ENCODE measurements around the gene SCAPER.
A peak's percentile ranks its signal among the peaks of the same experiment; 100 is the strongest.

Gene SCAPER

DNA sequence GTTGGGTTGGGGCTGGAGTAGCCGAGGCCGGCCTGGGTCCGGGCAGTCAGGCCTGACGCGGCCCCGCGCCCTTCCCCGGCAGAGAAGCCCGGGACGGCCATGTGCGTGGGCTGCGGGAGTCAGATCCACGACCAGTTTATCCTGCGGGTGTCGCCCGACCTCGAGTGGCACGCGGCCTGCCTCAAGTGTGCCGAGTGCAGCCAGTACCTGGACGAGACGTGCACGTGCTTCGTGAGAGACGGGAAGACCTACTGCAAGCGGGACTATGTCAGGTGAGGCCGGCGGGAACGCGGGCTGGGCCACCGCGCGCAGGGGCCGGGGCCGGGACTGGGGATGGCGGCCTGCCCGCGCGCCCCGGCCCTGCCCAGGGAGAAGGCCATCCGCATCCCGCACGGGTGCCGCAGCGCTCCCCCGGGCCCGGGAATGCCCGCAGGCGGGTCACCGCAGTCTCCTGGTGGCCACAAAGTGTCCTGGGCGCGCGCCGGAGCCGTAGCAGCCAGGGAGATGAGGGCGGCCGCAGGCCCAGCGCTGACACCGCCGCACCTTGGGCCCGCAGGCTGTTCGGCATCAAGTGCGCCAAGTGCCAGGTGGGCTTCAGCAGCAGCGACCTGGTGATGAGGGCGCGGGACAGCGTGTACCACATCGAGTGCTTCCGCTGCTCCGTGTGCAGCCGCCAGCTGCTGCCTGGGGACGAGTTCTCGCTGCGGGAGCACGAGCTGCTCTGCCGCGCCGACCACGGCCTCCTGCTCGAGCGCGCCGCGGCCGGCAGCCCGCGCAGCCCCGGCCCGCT, 567.2 kb downstream of the SCAPER start:
- DNase-seq (ENCODE audit: low read depth), result no peak

DNA sequence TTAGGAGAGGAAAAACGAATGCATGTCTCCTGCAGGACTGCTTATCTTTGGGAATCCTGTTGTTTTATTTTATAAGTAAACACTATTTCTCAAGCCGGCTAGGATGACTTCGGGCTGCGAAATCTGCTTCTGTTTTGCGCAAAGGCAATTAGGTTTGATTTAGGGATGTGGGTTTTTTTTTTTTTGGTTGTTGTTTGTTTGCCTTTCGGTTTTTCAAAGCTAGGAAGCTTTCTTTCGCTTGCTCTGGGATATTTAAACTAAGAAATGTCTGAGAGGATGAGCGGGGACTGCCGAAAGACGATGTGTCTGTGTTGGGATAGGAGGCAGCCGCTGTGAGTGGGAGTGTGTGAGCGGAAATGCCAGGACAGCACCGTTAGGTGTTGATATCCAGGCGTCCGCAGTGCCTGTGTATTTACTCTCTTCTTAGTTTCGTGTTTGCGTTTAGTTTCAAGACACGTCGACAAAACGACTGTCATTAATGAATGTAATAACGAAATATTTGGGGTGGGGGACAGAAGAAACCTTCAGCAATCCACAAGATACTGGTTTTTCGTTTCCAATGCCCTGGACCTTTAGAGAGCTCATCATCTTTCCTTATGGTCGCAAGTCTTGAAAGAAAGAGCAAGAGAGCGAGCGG, 568.0 kb downstream of the SCAPER start:
- DNase-seq (ENCODE audit: low read depth), result no peak

DNA sequence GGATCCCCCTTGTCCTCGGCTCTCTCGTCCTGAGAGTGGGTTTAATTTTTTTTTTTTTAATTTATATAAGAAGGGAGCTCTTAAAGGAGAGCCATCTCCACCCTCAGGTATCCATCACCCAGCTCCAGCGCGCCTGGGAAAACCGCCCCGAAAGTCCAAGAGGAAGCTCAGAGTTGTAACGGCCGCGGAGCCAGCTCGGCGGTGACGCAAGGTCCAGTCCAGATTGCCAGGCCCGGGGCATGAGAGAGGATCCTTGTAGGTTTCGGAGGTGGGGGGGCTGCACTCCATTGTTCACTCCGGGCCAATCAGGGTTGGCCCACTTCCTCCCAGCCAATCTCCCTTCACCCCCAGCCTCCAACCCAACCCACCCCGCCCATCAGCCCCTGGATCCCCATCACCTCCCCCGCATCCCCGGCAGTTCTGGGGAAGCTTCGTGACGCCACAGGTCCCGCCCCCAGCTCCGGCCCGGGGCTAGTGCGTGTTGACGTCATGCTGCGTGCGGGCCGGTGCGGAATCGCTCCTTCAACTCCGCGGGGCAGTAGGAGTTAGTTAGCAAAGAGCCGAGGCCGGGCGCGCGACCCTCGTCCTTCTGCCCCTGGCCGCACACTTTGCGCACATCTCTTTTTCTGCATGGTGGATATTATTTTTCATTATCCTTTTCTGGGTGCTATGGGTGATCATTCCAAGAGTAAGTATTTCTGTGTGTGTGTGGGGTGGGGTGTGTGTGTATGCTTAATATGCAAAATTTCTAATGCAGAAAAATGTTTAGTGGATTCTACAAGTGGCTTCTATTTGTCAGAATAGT, 568.7 kb downstream of the SCAPER start, which contains the start of gene ISL2:
TSS of gene ISL2 (plus strand) at position 520 of the 805 bp plus-strand sequence. CDS start at position 631, 111 bp downstream.
- DNase-seq (ENCODE audit: low read depth), result peak; percentile 53

DNA sequence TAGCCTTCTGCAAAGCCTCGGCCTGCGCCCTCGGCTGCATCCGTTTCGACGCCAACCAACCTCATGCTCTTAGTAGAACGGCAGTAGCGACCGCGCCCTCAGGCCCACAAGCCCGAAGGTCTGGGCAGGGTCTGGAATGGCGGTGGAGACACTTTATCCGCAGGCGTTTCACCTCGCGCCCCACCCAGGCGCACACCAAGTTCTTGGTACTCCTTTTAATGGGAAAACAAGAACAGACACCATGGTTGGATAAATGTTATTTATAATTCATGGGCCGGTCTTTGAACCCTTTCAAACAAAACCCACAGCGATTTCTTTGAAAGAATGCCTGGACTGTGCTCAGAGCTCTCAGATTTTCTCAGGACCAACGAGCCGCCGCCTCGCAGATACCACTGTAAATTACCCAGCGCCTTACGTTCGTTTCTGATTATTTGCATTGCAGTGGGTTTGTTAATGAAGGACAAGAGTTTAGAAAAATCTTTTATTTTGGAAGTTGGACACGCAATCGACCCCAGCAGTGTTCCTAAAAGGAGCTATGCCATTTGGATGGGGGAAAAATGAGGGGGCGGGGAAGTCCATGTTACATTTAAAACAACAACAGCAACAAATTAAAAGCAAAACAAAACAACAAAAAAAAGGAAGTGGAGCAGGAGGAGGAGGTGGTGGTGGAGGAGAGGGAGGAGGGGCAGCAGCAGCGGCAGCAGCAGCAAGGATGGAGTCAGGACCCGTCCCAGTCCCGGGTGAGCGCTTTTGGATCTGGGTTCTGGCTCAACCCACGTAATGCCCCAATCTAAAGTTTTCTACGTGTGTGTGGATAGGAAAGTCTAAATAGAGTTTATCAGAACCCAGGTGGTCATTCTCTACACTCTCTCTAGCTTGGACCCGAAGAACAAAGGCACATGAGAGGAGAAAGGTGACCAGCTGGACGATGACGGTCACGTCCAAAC, 569.6 kb downstream of the SCAPER start:
- no peak for DNase-seq (ENCODE audit: low read depth)

DNA sequence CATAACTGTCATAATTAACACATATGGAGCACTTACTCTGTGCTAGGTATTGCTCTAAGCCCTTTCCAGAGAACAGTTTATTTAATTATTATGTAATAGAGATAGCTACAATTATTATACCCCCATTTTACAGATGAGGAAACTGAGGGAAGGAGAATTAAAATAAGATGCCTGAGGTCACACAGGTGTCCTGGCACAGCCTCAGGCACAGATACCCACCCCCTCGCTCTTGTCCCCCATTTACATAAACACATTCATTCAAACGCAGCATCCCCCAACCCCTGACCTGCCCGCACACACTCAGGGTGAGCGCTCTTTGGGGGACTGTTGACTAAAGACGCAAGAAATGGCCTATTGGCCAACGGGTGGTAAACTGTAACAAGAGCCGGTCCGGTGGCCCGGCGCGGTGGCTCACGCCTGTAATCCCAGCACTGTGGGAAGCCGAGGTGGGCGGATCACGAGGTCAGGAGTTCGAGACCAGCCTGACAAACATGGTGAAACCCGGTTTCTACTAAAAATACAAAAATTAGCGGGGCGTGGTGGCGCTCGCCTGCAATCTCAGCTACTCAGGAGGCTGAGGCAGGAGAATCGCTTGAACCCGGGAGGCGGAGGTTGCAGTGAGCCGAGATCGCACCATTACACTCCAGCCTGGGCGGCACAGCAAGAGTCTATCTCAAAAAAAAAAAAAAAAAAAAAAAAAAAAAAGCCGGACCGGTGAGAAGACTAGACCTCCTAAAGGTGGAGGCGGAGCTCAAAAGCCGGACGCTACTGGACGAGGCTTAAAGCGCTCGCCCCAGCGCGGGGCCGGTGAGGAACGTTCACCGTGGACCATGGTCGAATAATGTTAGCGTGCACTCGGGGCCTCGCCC, 570.5 kb downstream of the SCAPER start:
- no peak for DNase-seq (ENCODE audit: low read depth)

DNA sequence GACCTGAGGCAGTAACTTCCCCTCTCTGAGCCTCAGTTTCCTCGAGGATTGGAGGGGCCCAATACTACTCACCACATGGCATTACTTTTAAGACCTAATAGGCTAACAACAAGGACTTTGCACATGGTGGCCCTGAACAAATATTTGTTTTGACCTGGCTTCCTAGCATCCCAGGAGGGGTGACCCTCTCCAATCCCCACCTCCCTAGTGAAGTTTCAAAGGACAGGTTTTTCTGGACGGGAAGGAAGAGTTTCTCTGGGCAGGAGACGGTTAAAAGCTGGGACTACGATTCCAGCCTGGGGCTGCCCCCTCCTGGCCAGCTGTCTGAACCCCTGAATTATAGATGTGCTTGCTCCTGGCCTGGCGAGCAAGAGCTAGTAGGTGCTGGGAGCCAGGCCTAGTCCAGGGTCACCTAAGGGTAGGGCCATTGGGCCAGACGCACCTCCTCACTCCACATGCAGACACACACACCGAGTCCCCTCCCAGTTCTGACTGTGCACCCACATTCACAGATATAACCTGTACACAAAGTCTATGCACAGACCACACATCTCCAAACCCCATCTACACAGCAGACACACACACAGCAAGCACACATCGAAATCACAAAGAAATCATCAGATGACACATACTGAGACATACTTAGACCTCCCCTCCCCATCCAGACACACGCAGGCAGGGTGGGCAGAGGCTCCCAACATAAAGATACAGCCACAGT, 571.3 kb downstream of the SCAPER start:
- no peak for DNase-seq (ENCODE audit: low read depth)

DNA sequence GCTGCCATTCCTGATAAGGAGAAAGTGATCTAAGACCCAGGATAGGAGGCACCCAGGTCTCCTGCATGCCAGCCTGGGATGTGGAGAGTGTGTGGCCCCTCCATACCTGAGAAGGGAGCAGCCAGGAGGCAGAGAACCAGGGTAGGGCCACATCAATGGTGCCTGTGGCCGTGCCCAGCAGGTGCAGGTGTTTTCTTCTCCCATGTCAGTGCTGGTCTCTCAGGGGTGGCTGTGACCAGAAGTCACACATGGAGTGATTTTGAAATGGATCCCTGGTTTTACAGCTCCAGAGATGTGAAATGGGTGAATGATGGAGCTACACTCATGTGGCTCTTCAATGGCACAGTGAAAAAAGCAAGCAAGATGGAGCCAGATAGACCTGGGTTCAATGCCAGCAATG, 571.8 kb downstream of the SCAPER start:
- no peak for DNase-seq (ENCODE audit: low read depth)

DNA sequence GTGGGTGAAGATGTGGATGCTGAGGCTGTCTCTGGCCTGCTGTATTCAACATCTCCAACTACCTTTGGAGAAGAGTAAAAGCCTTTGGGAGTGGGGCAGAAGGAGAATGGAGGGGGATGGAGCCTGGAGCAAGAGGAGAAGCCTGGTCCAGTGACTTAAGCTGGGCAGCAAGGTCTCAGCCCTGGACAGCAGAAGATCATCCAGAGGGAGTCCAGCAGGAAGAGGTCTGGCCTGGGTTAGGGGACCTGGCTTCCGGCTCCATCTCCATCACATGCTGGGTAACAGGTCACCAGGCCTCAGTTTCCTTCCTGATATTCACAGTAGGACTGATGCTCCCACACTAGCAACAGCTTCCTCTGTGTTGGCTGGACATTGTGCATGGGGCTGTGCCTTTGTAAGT, 572.3 kb downstream of the SCAPER start:
- no peak for DNase-seq (ENCODE audit: low read depth)

DNA sequence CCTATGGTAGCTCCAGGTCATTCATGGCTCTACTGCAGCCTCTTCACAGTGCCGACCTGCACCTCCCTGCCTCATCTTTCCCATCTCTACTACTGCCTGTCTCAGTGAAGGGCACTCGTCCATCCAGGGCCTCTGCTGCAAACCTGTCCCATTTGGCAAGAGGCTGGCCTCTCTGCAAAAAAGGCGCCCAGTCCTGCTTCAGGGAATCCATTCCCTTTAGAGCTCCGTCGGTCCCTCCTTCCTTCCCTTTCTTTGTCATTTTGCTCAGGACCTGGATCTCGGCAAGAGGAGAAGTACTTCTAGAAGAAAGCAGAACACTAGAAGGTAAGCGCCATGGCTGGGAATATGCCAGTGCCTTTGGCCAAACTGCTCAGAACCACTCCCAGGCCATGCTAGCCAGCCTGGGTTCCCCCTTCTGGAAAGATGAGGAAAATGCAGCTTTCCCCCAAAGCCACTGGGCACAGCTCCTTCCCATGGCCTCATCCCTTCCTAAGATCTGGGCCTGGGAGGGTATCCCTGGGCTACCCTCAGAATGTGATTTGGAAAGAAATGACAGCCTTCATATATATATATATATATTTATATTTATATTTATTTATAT, 575.0 kb downstream of the SCAPER start:
- DNase-seq (ENCODE audit: low read depth), result no peak

DNA sequence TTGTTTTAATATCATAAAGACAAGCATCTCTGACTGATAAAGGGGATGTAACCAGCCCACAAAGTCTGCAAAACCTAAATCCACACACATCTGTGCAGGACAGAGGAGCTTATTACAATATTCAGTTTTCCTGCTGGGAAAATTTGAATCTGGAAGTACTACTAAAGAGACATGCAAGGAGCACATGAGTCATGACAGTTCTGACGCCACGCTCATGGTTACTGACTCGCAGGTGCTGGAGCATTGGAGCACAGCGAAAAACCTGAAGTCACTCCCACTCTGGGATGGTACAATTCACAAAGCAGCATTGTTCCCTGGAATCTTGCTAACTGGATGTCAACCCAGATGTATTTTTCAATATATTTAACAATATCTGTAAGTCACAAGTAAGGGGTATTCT, 576.2 kb downstream of the SCAPER start:
- no peak for DNase-seq (ENCODE audit: low read depth)

DNA sequence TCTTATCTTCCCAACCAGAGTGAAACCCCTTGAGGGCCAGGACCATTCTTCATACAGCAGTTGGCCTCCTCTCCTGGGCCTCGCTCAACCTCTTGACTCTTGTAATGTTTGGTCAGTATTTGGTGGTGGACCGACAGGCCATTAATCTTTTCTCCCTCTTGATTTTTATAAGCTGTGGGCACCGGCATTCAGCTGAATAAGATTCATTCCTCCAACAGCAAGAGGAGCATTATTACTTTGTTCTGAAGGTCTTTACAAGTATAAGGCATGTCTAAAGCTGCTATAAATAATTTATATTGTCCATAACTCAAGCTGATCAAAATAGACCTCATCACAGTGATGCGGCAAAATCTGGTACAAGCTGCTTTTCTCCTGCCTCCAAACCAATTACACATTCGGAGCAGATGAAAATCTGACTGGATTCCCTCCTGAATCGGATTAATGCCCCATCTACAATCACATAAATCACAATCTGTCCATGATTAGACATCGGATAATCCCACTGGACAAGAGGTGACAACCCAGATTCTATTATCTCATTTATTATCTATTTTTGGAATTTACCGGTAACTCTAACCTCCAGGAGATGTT, 576.9 kb downstream of the SCAPER start:
- DNase-seq (ENCODE audit: low read depth), result no peak

DNA sequence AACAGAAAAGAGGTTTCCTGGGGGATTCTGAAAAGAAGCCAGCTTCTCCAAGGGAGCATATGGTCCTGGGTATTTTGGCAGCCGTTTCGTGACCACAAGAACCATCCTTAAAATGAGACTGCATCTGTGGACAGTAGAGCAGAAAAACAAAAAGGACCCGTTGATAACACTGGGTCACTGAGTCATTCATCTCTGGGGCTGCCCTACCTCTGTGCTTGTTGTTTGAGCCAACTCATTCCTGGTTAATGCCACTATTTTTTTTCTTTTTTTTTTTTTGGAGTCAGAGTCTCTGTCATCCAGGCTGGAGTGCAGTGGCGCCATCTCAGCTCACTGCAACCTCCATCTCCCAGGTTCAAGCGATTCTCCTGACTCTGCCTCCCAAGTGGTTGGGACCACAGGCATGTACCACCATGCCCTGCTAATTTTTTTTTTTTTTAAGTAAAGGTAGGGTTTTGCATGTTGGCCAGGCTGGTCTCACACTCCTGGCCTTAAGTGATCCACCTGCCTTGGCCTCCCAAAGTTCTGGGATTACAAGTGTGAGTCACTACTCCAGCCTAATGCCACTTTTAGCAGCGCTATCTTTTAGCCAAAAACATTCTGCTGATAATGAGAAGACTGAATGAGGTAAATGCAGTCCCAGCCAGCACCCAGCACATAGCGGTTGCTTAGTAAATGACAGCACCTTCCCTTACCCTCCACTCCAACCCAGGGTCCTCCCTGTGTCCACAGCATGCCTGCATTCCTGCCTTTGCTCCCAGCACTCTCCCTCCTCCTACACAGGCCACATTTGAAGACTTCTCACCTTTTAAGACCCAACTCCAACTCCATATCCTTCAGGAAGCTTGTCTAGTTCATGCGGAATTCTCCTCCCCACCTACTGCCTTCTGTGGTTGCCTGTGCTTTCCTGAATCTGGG, 577.7 kb downstream of the SCAPER start:
- DNase-seq (ENCODE audit: low read depth), result no peak

DNA sequence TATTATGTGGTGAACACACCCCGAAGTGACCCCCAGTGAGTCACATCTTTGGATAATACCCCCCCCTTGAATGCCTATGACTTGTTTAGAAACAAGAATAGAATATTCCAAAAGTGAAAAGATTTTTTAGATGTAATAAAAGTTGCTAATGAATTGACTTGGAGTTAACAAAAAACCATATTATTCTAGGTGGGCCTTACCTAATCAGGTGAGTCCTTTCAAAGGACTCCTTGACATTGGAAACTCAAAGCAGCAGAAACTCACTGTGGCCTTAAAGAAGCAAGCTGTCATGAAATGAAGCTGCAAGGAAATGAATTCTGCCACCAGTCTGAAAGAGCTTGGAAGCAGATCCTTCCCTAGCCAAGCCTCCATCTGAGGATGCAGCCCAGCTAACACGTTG, 579.4 kb downstream of the SCAPER start:
- DNase-seq (ENCODE audit: low read depth), result no peak

DNA sequence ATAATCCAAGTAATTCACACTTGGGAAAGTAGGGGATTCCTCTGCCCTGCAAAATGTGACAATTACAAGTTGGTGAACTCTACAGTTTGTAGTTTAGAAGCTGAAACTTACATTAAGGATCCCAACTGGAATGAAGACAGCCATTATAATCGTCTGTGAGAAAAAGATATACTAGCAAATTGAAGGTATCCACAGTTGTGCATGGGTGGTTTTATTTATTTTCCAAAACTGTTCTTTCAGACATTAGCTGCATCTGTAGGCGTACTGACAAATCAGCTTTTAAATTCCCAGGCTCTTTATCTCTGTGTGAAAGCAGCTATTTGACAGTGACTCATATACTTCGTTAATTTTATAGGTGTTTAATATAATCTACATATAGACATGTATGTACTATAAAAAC, 581.1 kb downstream of the SCAPER start:
- DNase-seq (ENCODE audit: low read depth), result no peak

DNA sequence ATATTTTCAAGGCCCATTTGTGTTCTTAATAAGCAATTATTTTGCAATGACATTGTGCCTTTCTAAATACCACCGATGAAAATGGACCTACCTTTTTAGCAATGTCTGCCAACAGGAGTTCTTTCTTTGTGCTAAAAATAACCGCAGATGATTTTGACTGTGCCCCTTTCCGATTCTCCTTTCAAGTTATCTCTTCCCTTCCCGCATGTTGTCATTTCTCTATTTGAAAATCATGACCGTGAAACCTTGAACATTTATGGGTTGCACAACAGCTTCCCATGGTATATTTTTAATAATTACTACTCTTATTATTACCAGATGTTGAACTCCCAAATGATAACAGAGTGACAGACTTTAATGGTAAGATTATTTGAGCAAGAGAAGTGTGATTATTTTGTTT, 583.5 kb downstream of the SCAPER start:
- no peak for DNase-seq (ENCODE audit: low read depth)

DNA sequence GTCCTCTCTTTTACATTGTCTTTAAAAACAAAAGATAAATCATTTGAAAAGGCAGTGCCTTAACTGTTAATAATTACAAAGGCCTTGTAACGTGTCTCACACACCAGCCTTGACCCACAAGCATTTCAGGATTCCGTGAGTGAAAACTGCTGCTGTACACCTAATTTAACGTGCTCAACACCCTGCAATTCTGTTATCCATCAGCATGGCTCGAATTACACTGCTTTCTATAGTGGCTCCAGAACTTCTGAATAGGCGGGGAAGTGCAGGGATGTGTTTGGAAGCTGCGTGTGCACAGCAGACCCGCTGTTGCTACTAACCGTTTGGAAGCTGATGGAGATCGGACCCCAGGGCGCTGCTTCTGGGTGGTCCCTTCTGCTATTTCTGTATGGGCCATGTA, 584.0 kb downstream of the SCAPER start:
- DNase-seq (ENCODE audit: low read depth), result no peak

DNA sequence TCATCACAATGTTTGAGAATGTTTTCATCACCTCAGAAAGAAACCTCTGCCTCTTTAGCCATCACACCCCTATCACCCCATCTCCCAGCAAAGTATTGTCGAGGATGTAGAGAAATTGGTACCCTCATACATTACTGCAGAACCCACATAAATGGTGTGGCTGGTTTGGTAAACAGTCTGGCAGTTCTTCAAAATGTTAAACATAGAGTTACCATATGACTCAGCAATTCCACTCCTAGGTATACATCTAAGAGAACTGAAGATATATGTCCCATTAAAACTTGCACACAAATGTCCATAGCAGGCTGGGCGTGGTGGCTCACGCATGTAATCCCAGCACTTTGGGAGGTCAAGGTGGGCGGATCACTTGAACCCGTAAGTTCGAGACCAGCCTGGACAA, 585.1 kb downstream of the SCAPER start:
- no peak for DNase-seq (ENCODE audit: low read depth)

DNA sequence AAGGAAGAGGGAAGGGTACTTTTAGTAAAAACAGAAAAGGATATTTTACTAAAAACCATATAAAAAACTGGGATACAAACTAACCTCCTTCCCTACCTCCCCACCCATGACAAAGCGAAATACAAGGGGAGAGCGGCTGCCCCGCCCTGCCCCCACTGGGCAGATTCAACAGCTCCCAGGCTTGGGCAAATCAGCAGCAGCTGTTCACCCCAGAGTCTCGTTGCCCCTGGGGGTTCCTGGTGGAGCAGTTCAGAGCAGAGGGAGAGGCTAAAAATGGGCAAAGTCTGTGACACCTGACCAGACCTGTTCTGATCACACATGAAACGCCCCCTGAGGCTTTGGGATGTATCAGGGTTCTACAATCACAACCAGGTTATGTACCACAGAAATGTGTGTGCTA, 591.4 kb downstream of the SCAPER start:
- DNase-seq (ENCODE audit: low read depth), result no peak
